ENCODE data around the gene GRK3.

Gene GRK3

GRCh38 chr22:25765016-25765367, 200.5 kb downstream of the GRK3 start:
- no peaks in the 10 kb centered on the region for H3K36me3 ChIP-seq (ENCODE audit: control insufficient read depth, insufficient read depth, low read length, severe bottlenecking)
- DNase-seq (ENCODE audit: low read depth), result no peak

DNA sequence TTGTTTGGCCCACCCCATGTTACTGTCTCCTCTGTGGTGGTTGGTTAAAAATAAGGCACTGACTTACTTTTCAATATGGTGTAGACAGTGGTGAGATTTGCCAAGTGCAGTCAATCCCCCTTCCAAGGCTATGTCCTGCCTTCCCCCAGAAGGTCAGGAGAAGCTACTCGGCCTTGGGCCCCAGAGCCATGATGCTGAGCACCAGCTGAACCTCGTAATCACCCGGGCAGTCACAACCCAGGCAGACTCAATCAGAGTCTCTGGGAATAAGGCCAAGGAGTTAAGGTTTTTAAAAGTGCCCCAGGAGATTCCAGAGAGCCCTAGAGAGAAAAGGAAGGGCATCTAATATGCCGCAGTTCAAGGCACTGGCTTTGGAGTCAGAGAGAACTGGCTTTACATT, 201.3 kb downstream of the GRK3 start:
- no peak for DNase-seq (ENCODE audit: low read depth)
- H3K9ac ChIP-seq (ENCODE audit: low read length), result no peak overlapping the region
- peaks cover 10% of the 10 kb centered on the region for H3K27me3 ChIP-seq (replicated peaks; ENCODE audit: control insufficient read depth, insufficient read depth, low read length)
- H3K4me3 ChIP-seq (ENCODE audit: low read length), result no peak overlapping the region
- no peaks in the 10 kb centered on the region for H3K36me3 ChIP-seq (ENCODE audit: control insufficient read depth, insufficient read depth, low read length, severe bottlenecking)
- H3K9me3 ChIP-seq (ENCODE audit: control insufficient read depth, low read length), result peaks cover 24% of the 10 kb centered on the region
- no peaks in the 10 kb centered on the region for H3K4me1 ChIP-seq (ENCODE audit: control insufficient read depth, insufficient read depth, low read length)

More at GRCh38 chr22:25765016-25765367, 200.5 kb downstream of the GRK3 start:
- Histone ChIP-seq H3K9ac (ENCODE audit: low read length) (no peak overlapping the region), H3K4me1 (ENCODE audit: control insufficient read depth, insufficient read depth, low read length) (no peaks in the 10 kb centered on the region), H3K4me3 (ENCODE audit: low read length) (no peak overlapping the region), H3K9me3 (ENCODE audit: control insufficient read depth, low read length) (peaks cover 24% of the 10 kb centered on the region), H3K27me3 (replicated peaks; ENCODE audit: control insufficient read depth, insufficient read depth, low read length) (peaks cover 10% of the 10 kb centered on the region)

- H3K27me3 ChIP-seq (replicated peaks; ENCODE audit: control insufficient read depth, insufficient read depth, low read length), result peaks cover 10% of the 10 kb centered on the region
- H3K9ac ChIP-seq (ENCODE audit: low read length), result no peak overlapping the region
- H3K36me3 ChIP-seq (ENCODE audit: control insufficient read depth, insufficient read depth, low read length, severe bottlenecking), result no peaks in the 10 kb centered on the region
- H3K9me3 ChIP-seq (ENCODE audit: control insufficient read depth, low read length), result peaks cover 24% of the 10 kb centered on the region
- DNase-seq (ENCODE audit: low read depth), result no peak
- no peaks in the 10 kb centered on the region for H3K4me1 ChIP-seq (ENCODE audit: control insufficient read depth, insufficient read depth, low read length)
- H3K4me3 ChIP-seq (ENCODE audit: low read length), result peak overlapping the region; percentile 5
These were observed 201.9 kb downstream of the GRK3 start for GRCh38 chr22:25766418-25766817.

DNA sequence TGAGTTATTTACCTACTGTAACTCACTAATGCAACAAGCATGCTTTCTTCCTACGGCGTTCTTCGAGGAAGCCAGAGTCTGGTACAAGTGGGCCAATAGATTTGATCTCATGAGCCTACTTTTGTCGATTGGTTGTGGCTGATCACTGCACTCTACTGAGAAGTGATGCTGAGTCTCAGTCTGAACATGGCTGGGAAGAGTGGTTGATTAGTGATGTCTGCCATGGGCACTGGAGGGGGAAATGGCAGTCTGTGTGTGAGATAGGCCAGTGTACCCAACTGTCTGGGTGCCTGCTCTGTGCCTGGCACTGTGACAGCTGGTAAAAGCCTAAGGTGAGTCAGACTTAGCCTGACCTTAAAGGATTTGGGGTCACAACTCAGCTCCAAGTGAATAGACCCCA, 205.9 kb downstream of the GRK3 start:
- Histone ChIP-seq H3K9me3 (ENCODE audit: control insufficient read depth, low read length) (peaks cover 24% of the 10 kb centered on the region), H3K4me3 (ENCODE audit: low read length) (no peak overlapping the region), H3K27me3 (replicated peaks; ENCODE audit: control insufficient read depth, insufficient read depth, low read length) (peaks cover 24% of the 10 kb centered on the region), H3K4me1 (ENCODE audit: control insufficient read depth, insufficient read depth, low read length) (no peaks in the 10 kb centered on the region), H3K9ac (ENCODE audit: low read length) (no peak overlapping the region), H3K36me3 (ENCODE audit: control insufficient read depth, insufficient read depth, low read length, severe bottlenecking) (no peaks in the 10 kb centered on the region)
- DNase-seq (ENCODE audit: low read depth), result no peak

GRCh38 chr22:25772288-25772687, 207.8 kb downstream of the GRK3 start:
- Histone ChIP-seq H3K4me1 (ENCODE audit: control insufficient read depth, insufficient read depth, low read length) (no peaks in the 10 kb centered on the region), H3K27me3 (replicated peaks; ENCODE audit: control insufficient read depth, insufficient read depth, low read length) (peaks cover 33% of the 10 kb centered on the region), H3K9me3 (ENCODE audit: control insufficient read depth, low read length) (peaks cover 5% of the 10 kb centered on the region), H3K36me3 (ENCODE audit: control insufficient read depth, insufficient read depth, low read length, severe bottlenecking) (no peaks in the 10 kb centered on the region), H3K9ac (ENCODE audit: low read length) (no peak overlapping the region), H3K4me3 (ENCODE audit: low read length) (no peak overlapping the region)
- no peak for DNase-seq (ENCODE audit: low read depth)

DNA sequence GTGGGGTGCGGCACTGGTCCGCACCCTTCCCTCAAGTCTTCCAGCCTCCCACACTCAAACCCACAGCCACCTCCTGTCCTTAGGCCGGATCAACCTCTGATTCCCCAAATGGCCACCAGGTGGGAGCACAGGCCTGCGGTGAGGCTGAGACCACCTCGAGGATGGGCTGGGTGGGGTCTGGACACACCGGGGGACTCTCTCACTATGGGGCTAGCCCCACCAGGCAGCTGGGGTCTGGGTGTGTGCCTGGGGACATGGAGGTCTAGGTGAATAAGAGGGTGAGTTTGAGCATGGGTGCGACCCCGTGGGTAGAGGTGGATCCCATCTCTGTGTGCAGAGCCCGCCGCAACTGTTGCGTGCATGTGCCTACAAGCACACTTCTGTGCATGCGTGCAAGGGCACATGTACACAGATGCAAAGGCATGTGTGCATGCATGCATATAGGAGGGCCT, 210.1 kb downstream of the GRK3 start:
- no peaks in the 10 kb centered on the region for H3K9me3 ChIP-seq (ENCODE audit: control insufficient read depth, low read length)
- H3K9ac ChIP-seq (ENCODE audit: low read length), result no peak overlapping the region
- H3K4me1 ChIP-seq (ENCODE audit: control insufficient read depth, insufficient read depth, low read length), result no peaks in the 10 kb centered on the region
- H3K36me3 ChIP-seq (ENCODE audit: control insufficient read depth, insufficient read depth, low read length, severe bottlenecking), result no peaks in the 10 kb centered on the region
- H3K4me3 ChIP-seq (ENCODE audit: low read length), result no peak overlapping the region
- peak; percentile 23 for DNase-seq (ENCODE audit: low read depth)
- H3K27me3 ChIP-seq (replicated peaks; ENCODE audit: control insufficient read depth, insufficient read depth, low read length), result peaks cover 23% of the 10 kb centered on the region

GRCh38 chr22:25775531-25775930, 211.1 kb downstream of the GRK3 start:
- H3K9ac ChIP-seq (ENCODE audit: low read length), result no peak overlapping the region
- DNase-seq (ENCODE audit: low read depth), result no peak
- H3K9me3 ChIP-seq (ENCODE audit: control insufficient read depth, low read length), result no peaks in the 10 kb centered on the region
- no peak overlapping the region for H3K4me3 ChIP-seq (ENCODE audit: low read length)
- H3K36me3 ChIP-seq (ENCODE audit: control insufficient read depth, insufficient read depth, low read length, severe bottlenecking), result no peaks in the 10 kb centered on the region
- H3K27me3 ChIP-seq (replicated peaks; ENCODE audit: control insufficient read depth, insufficient read depth, low read length), result peaks cover 23% of the 10 kb centered on the region
- H3K4me1 ChIP-seq (ENCODE audit: control insufficient read depth, insufficient read depth, low read length), result no peaks in the 10 kb centered on the region

- DNase-seq (ENCODE audit: low read depth), result no peak
- peaks cover 38% of the 10 kb centered on the region for H3K27me3 ChIP-seq (replicated peaks; ENCODE audit: control insufficient read depth, insufficient read depth, low read length)
- no peaks in the 10 kb centered on the region for H3K9me3 ChIP-seq (ENCODE audit: control insufficient read depth, low read length)
- H3K9ac ChIP-seq (ENCODE audit: low read length), result no peak overlapping the region
- no peaks in the 10 kb centered on the region for H3K4me1 ChIP-seq (ENCODE audit: control insufficient read depth, insufficient read depth, low read length)
- no peaks in the 10 kb centered on the region for H3K36me3 ChIP-seq (ENCODE audit: control insufficient read depth, insufficient read depth, low read length, severe bottlenecking)
- no peak overlapping the region for H3K4me3 ChIP-seq (ENCODE audit: low read length)
These were observed 212.9 kb downstream of the GRK3 start for GRCh38 chr22:25777411-25777810.

DNA sequence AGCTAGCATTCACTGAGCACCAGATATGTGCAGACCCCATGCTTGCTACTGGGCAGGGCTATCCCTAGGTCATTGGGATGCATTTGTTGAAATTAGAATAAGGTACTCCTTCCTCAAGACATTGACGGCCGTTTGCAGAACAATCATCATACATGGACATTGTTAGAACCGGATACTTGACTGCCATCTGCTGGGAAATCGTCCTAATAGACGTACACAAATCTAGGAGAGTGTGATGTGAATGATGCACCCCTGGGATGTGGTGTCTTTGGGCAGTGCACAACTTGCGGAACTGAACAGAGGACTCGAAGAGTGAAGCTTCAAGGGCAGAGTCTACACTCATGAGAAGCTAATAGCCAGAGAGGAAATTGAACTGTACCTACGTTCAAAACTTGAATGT, 213.4 kb downstream of the GRK3 start:
- Histone ChIP-seq H3K9me3 (ENCODE audit: control insufficient read depth, low read length) (no peaks in the 10 kb centered on the region), H3K36me3 (ENCODE audit: control insufficient read depth, insufficient read depth, low read length, severe bottlenecking) (no peaks in the 10 kb centered on the region), H3K4me3 (ENCODE audit: low read length) (no peak overlapping the region), H3K27me3 (replicated peaks; ENCODE audit: control insufficient read depth, insufficient read depth, low read length) (peaks cover 41% of the 10 kb centered on the region), H3K9ac (ENCODE audit: low read length) (no peak overlapping the region), H3K4me1 (ENCODE audit: control insufficient read depth, insufficient read depth, low read length) (no peaks in the 10 kb centered on the region)
- peak; percentile 73 for DNase-seq (ENCODE audit: low read depth)

All from adipocyte (in vitro differentiated cells).